Stimulated activated CD8-positive, alpha-beta memory T cell treated with anti-CD3 and anti-CD28 coated beads, Interleukin-15, amount 100 ng/mL, for 1 hour (primary cell): Measurements from ENCODE around the gene SLC34A1.
"Not testable (repeated sequence)": the region's sequence is repeated elsewhere in the genome, so short reads cannot be mapped to it uniquely, and the experiment has no call there.

ENCODE experiments used
- DNase-seq: peaks from one replicate; pipeline ENCODE4 v3.0.0-alpha.2; 2020; ENCODE audit warnings: low read depth

SLC34A1 gene

GRCh38 chr5:177355868-177356168, 28.4 kb upstream of the SLC34A1 start:
- DNase-seq: no peak

GRCh38 chr5:177356746-177357145, 27.5 kb upstream of the SLC34A1 start:
- DNase-seq: no peak

GRCh38 chr5:177357146-177357458, 27.1 kb upstream of the SLC34A1 start:
- DNase-seq: no peak

- no peak for DNase-seq
Observed at GRCh38 chr5:177357459-177358351, 26.5 kb upstream of the SLC34A1 start, which contains the start of gene RGS14. Gene RGS14 (plus strand): TSS chr5:177357924. CDS start chr5:177358025, 101 bp downstream.

GRCh38 chr5:177358370-177358819, 25.8 kb upstream of the SLC34A1 start:
- DNase-seq: no peak

GRCh38 chr5:177359451-177359851, 24.8 kb upstream of the SLC34A1 start:
- DNase-seq: no peak

- no peak for DNase-seq
Observed at GRCh38 chr5:177359860-177360259, 24.4 kb upstream of the SLC34A1 start.

GRCh38 chr5:177360740-177361139, 23.5 kb upstream of the SLC34A1 start:
- DNase-seq: not testable (repeated sequence)

- DNase-seq: no peak
Observed at GRCh38 chr5:177361418-177362291, 22.6 kb upstream of the SLC34A1 start.

- no peak for DNase-seq
Observed at GRCh38 chr5:177362292-177362609, 22.0 kb upstream of the SLC34A1 start.

- DNase-seq: peak; percentile 42
Observed at GRCh38 chr5:177362610-177363507, 21.4 kb upstream of the SLC34A1 start.

GRCh38 chr5:177363565-177363964, 20.7 kb upstream of the SLC34A1 start:
- no peak for DNase-seq

- no peak for DNase-seq
Observed at GRCh38 chr5:177364159-177364962, 19.9 kb upstream of the SLC34A1 start.

- no peak for DNase-seq
Observed at GRCh38 chr5:177365845-177366527, 18.2 kb upstream of the SLC34A1 start.

- no peak for DNase-seq
Observed at GRCh38 chr5:177366528-177367322, 17.5 kb upstream of the SLC34A1 start.

- no peak for DNase-seq
Observed at GRCh38 chr5:177367323-177367848, 16.8 kb upstream of the SLC34A1 start.

- DNase-seq: no peak
Observed at GRCh38 chr5:177367981-177368868, 16.0 kb upstream of the SLC34A1 start.

- DNase-seq: no peak
Observed at GRCh38 chr5:177368869-177369644, 15.2 kb upstream of the SLC34A1 start.
